Nephron (organoid): ENCODE data around the gene BAIAP2L1.
"Not testable (repeated sequence)": the region's sequence is repeated elsewhere in the genome, so short reads cannot be mapped to it uniquely, and the experiment has no call there.

Experiments
- H3K27ac Mint-ChIP-seq, 3 experiments: 2 replicates each; pipeline ENCODE4 v1.8.0; 2020; ENCODE audit warnings: mixed read lengths in 3 of 3, mild to moderate bottlenecking in 2 of 3, moderate library complexity in 1 of 3
- H3K27me3 Mint-ChIP-seq: 2 replicates; pipeline ENCODE4 v1.8.0; 2021; ENCODE audit warnings: low read depth, mild to moderate bottlenecking, moderate library complexity, mixed read lengths
- H3K36me3 Mint-ChIP-seq: 2 replicates; pipeline ENCODE4 v1.8.0; 2020; ENCODE audit warnings: low read depth, mixed read lengths
- H3K4me1 Mint-ChIP-seq: 2 replicates; pipeline ENCODE4 v1.8.0; 2020; ENCODE audit warnings: mixed read lengths
- H3K4me3 Mint-ChIP-seq, 3 experiments: 2 replicates each; pipeline ENCODE4 v1.8.0; 2020; ENCODE audit warnings: mild to moderate bottlenecking in 3 of 3, mixed read lengths in 3 of 3, moderate library complexity in 2 of 3
- H3K9me3 Mint-ChIP-seq: 2 replicates; pipeline ENCODE4 v1.8.0; 2020; ENCODE audit warnings: mixed read lengths
- TF ChIP-seq, protein P1 (sequence below), 3 experiments: fragments of 200-600 bp; sonication (generic); IDR thresholded peaks; one replicate each; pipeline ENCODE4 v1.5.0; 2021; ENCODE audit warnings: antibody characterized with exemption in 3 of 3; ENCODE audit not compliant: unreplicated experiment in 3 of 3

BAIAP2L1 gene, protein sequence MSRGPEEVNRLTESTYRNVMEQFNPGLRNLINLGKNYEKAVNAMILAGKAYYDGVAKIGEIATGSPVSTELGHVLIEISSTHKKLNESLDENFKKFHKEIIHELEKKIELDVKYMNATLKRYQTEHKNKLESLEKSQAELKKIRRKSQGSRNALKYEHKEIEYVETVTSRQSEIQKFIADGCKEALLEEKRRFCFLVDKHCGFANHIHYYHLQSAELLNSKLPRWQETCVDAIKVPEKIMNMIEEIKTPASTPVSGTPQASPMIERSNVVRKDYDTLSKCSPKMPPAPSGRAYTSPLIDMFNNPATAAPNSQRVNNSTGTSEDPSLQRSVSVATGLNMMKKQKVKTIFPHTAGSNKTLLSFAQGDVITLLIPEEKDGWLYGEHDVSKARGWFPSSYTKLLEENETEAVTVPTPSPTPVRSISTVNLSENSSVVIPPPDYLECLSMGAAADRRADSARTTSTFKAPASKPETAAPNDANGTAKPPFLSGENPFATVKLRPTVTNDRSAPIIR

GRCh38 chr7:98400542-98401340 is at the start of gene BAIAP2L1:
BAIAP2L1 (minus strand) TSS chr7:98401090; CDS start chr7:98400852, 238 bp downstream.
- H3K9me3 Mint-ChIP-seq: no peaks in the 10 kb centered on the region
- H3K4me1 Mint-ChIP-seq: peaks cover 21% of the 10 kb centered on the region
- no peaks in the 10 kb centered on the region for H3K36me3 Mint-ChIP-seq
- peak within 1 kb of the TSS; percentile 79 to 87 (median 87) for H3K4me3 Mint-ChIP-seq
- peak within 1 kb of the TSS in 2 of 3 experiments; percentile 58 to 83 for H3K27ac Mint-ChIP-seq
- H3K27me3 Mint-ChIP-seq: peaks cover 53% of the 10 kb centered on the region
- TF ChIP-seq, protein P1, sequence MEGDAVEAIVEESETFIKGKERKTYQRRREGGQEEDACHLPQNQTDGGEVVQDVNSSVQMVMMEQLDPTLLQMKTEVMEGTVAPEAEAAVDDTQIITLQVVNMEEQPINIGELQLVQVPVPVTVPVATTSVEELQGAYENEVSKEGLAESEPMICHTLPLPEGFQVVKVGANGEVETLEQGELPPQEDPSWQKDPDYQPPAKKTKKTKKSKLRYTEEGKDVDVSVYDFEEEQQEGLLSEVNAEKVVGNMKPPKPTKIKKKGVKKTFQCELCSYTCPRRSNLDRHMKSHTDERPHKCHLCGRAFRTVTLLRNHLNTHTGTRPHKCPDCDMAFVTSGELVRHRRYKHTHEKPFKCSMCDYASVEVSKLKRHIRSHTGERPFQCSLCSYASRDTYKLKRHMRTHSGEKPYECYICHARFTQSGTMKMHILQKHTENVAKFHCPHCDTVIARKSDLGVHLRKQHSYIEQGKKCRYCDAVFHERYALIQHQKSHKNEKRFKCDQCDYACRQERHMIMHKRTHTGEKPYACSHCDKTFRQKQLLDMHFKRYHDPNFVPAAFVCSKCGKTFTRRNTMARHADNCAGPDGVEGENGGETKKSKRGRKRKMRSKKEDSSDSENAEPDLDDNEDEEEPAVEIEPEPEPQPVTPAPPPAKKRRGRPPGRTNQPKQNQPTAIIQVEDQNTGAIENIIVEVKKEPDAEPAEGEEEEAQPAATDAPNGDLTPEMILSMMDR (IDR thresholded peaks at IDR 0.05; ENCODE audit: unreplicated experiment in 3 of 3): peak in 1 of 3 experiments; percentile 66

DNA sequence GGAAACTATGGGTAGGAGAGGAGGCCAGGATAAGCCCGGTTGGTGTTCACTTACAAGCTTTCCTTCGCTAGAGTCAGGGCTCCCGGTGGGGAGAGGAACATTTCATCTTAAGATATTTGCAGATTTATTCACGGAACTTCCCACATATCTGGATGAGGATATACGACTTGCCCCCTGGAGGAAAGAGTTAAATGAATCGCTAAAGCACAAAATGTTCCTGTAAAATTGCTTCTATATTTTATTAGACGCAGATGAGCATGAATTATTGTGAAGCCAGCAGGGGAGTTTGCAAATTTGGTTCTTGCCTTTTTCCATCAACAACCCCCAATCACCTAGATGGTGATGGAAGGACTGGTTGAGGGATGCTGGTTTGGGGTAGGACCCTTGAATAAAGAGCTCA is 47.9 kb upstream of the BAIAP2L1 start:
- Mint-ChIP-seq H3K36me3 (no peaks in the 10 kb centered on the region), H3K27me3 (peaks cover 5% of the 10 kb centered on the region), H3K27ac (no peak overlapping the region), H3K4me1 (no peaks in the 10 kb centered on the region), H3K9me3 (peaks cover 8% of the 10 kb centered on the region), H3K4me3 (no peak overlapping the region)
- TF ChIP-seq, protein P1 (IDR thresholded peaks at IDR 0.05; ENCODE audit: unreplicated experiment in 3 of 3): no peak

DNA sequence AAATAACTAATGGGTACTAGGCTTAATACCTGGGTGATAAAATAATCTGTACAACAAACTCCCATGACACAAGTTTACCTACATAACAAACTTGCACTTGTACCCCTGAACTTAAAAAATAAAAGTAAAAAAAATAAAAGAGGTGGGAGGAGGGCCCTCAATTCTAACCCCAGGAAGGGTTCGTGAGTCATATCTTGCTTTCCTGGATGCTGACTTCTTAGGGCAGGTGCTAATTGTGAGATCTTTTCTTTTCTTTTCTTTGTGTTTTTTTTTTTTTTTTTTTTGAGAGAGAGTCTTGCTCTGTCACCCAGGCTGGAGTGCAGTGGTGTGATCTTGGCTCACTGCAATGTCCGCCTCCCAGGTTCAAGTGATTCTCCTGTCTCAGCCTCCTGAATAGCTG is 40.1 kb upstream of the BAIAP2L1 start:
- H3K27ac Mint-ChIP-seq, H3K36me3 Mint-ChIP-seq, H3K9me3 Mint-ChIP-seq, H3K4me3 Mint-ChIP-seq, H3K4me1 Mint-ChIP-seq: not testable (repeated sequence)
- peaks cover 19% of the 10 kb centered on the region for H3K27me3 Mint-ChIP-seq

GRCh38 chr7:98439484-98439883 is 38.6 kb upstream of the BAIAP2L1 start:
- no peaks in the 10 kb centered on the region for H3K4me1 Mint-ChIP-seq
- H3K9me3 Mint-ChIP-seq: peaks cover 6% of the 10 kb centered on the region
- no peak overlapping the region for H3K27ac Mint-ChIP-seq
- H3K4me3 Mint-ChIP-seq: no peak overlapping the region
- H3K36me3 Mint-ChIP-seq: no peaks in the 10 kb centered on the region
- peaks cover 16% of the 10 kb centered on the region for H3K27me3 Mint-ChIP-seq
- TF ChIP-seq, protein P1 (IDR thresholded peaks at IDR 0.05; ENCODE audit: unreplicated experiment in 3 of 3): no peak

DNA sequence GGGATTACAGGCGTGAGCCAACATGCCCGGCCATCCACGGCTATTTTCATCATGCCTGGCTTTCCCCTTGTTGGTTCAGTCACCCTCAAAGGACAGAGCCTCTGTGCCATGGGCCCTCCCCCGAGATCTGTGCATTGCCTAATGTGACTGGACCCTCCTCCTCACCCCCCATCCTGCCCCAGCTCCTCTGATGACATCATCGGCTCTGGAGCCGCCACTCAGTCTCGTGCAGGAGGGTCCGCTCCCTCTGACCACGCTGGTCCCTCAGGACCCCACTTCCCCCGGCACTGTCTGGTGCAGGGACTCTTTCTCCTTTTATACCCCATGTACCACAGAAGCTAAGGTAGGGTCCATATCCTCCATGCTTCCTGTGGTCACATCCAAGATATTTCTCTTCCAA is 33.2 kb upstream of the BAIAP2L1 start:
- Mint-ChIP-seq H3K27ac (peak overlapping the region in 1 of 3 experiments; percentile 27), H3K27me3 (peaks cover 14% of the 10 kb centered on the region), H3K9me3 (peaks cover 3% of the 10 kb centered on the region), H3K4me1 (no peaks in the 10 kb centered on the region), H3K4me3 (no peak overlapping the region), H3K36me3 (no peaks in the 10 kb centered on the region)
- TF ChIP-seq, protein P1 (IDR thresholded peaks at IDR 0.05; ENCODE audit: unreplicated experiment in 3 of 3): no peak

- Mint-ChIP-seq H3K36me3 (no peaks in the 10 kb centered on the region), H3K4me3 (no peak overlapping the region), H3K4me1 (no peaks in the 10 kb centered on the region), H3K27ac (no peak overlapping the region), H3K9me3 (no peaks in the 10 kb centered on the region), H3K27me3 (peaks cover 16% of the 10 kb centered on the region)
- TF ChIP-seq, protein P1 (IDR thresholded peaks at IDR 0.05; ENCODE audit: unreplicated experiment in 3 of 3): no peak
These were observed 28.9 kb upstream of the BAIAP2L1 start for GRCh38 chr7:98429799-98430198.
